ENCODE results near the gene DUOX2.

The DUOX2 gene

DNA sequence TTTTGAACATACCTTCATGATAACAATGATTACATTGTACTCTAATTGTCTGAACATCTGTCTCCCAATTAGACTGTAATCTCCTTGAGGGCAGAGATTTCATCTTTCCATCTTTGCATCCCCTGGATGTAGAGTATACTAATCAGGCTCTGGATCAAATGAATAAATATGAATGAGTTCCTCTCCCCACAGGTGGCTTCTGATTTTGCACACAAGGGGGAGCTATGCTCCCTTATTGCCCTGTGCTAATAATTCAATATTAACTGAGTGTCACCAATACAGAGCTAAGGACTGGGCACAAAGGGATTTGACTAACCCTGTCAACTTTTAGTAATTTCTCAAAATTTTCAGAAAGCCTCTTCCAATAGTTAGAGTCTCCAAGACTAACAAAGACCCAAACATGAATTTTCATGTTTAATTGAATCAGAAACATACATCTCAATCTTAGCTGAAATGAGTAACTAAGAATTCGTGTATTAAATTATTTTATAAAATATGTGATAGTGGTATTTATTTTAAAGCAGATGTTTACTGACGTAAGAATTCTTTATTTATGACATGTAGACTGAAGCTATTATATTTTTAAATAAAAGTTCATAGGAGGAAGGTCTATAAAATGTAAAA lies 12.7 kb upstream of the DUOX2 start:
- TF ChIP-seq, protein P1, sequence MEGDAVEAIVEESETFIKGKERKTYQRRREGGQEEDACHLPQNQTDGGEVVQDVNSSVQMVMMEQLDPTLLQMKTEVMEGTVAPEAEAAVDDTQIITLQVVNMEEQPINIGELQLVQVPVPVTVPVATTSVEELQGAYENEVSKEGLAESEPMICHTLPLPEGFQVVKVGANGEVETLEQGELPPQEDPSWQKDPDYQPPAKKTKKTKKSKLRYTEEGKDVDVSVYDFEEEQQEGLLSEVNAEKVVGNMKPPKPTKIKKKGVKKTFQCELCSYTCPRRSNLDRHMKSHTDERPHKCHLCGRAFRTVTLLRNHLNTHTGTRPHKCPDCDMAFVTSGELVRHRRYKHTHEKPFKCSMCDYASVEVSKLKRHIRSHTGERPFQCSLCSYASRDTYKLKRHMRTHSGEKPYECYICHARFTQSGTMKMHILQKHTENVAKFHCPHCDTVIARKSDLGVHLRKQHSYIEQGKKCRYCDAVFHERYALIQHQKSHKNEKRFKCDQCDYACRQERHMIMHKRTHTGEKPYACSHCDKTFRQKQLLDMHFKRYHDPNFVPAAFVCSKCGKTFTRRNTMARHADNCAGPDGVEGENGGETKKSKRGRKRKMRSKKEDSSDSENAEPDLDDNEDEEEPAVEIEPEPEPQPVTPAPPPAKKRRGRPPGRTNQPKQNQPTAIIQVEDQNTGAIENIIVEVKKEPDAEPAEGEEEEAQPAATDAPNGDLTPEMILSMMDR (IDR thresholded peaks at IDR 0.05), result no peak
- Histone ChIP-seq H3K4me3 (no peak overlapping the region), H3K27ac (no peak overlapping the region)
- DNase-seq (ENCODE audit: low spot score), result no peak

DNA sequence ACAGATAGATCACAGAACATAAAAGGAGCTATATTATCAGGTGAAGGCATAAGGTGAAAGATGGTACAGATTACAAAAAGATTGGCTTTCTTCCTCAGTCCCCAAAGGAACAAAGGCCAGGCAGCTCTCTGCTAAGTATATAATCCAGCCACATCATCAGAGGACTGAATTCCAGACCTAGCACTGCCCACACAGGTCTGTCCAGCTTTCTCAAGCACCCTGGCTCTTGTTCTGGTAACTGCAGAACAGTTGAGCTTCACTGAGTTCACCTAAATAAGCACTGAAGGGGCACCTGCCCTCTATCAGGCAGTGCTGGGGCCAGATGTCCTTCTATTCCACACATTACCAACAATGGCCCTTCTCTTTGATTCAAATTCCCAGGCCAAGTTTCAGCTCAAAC lies 9.4 kb upstream of the DUOX2 start:
- Histone ChIP-seq H3K27ac (no peak overlapping the region), H3K4me3 (no peak overlapping the region)
- DNase-seq (ENCODE audit: low spot score), result no peak
- TF ChIP-seq, protein P1 (IDR thresholded peaks at IDR 0.05), result no peak

DNA sequence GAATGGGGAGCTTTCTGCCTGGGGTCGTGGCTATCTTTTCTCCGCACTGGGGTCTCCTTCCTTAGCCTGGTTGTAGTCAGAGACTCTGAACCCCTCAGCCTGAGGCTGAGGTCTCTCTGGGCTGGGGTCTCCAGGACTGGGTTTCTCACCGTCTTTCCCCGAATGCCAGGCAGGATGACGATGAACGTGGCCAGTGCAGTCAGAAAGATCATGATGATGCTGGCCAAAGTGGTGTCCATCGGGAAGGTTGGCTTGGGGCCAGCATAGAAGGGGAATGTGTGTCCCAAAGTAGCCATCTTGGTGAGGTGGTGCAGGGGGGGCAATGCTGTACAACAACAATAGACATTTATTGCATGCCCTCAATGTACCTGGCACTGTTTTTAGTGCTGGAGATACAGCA lies 8.7 kb upstream of the DUOX2 start:
- DNase-seq (ENCODE audit: low spot score), result no peak
- TF ChIP-seq, protein P1 (IDR thresholded peaks at IDR 0.05), result no peak
- no peak overlapping the region for H3K4me3 ChIP-seq
- H3K27ac ChIP-seq, result no peak overlapping the region

DNA sequence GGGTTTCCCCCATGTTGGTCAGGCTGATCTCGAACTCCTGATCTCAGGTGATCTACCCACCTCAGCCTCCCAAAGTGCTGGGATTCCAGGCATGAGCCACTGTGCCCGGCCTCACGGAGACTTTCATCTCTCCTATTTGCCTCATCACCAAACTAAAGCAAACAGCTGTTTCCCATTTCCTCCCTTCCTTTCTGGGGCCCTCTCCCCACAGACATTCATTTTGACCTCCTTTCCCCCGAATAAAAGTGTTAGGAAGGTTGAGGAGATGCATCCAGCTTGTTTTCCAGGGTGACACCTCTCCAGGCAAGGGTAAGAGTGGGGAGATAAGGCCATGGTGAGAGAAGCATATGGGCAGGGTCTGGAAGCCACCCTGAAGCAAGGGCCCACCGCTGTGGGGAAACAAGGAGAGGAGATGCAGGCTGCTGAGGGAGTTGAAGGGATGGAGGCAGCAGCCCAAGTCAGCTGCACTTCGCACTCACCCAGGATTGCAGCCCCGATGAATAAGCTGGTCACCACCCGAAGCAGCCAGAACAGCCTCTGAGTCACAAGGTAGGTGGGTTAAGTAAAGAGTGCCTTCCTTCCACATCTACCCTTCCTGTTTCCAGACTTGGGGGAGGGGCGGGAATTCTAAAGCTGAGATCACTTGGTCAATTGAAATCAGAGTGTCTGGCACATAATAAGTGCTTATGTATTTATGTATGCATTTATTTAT lies 7.9 kb upstream of the DUOX2 start:
- no peak overlapping the region for H3K27ac ChIP-seq
- TF ChIP-seq, protein P1 (IDR thresholded peaks at IDR 0.05), result no peak
- no peak overlapping the region for H3K4me3 ChIP-seq
- DNase-seq (ENCODE audit: low spot score), result no peak

DNA sequence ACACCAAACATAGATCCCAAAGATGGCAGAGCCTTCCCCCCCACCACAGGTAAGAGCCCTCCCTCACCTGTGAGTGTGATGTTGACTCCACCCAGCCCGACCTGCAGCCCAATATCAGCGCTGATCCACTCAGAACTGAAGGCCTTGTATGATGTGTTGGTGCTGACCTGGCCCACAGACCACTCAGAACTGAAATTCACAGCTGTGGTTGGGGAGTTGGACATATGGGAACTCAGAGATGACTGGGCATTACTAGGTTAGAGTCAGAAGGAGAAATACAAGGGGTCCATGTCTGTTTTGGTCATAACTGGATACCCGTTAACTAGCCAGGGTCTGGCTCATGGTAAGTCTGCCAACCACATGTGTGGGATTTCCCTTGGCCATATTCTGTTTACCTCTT lies 7.0 kb upstream of the DUOX2 start:
- H3K27ac ChIP-seq, result no peak overlapping the region
- no peak overlapping the region for H3K4me3 ChIP-seq
- TF ChIP-seq, protein P1 (IDR thresholded peaks at IDR 0.05), result no peak
- no peak for DNase-seq (ENCODE audit: low spot score)

DNA sequence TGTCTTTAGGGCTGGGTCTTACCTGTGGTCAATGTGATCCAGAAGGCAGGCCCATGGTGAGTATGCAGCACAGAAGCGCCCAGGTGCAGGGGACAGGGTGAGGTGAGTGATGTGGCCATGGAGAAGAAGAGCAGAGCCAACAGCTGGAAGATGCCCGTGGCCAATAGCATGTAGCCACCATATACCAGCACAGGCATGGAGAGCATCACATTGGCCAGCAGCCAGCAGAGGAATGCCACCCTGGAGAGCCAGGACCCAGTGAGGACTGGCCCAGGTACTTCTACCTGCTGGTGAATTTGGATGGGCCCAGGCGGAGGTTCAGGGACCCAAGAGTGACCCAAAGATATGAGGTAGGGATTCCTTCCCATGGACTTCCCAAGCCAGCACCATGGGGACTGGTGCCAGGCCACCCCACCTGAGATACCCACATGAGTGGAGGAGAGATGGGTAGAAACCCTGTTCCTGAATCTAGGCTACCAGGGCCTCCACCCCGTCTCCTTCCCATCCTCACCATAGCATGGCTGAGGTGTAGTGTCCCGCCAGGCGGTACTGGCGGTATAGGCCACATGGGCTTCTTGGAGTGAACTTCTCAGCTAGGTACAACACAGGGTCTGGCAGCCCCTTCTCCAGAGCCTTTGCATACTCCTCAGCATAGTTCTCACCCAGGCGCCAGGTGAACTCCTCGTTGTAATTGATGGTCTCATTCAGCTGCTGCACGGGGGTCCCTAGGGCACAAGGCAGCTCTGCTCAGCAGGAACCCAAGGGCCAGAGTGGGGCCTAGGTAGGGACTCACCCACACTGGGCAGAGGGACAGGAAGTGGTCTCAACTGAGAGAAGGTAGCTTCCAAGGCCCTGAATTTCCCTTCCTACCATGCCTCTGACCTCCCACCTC lies 6.4 kb upstream of the DUOX2 start:
- no peak overlapping the region for H3K27ac ChIP-seq
- TF ChIP-seq, protein P1 (IDR thresholded peaks at IDR 0.05), result no peak
- DNase-seq (ENCODE audit: low spot score), result no peak
- no peak overlapping the region for H3K4me3 ChIP-seq

All from coronary artery (tissue), 2 donors.